Smooth muscle cell (in vitro differentiated cells): ENCODE results near the gene PRKAR2B. TPM values are rescaled to one million over a fixed set of nuclear protein-coding genes. Genes with fewer than 3 reads are reported as not detected.

ENCODE experiments used
- DNase-seq: peaks from one replicate; lab custom pipeline; 2025; ENCODE audit not compliant: unreplicated experiment; lab: John Stamatoyannopoulos, UW
- H2AFZ ChIP-seq: fragments of 200-600 bp; sonication (generic); 2 replicates; pipeline ENCODE4 v1.6.0; 2016; ENCODE audit warnings: antibody characterized with exemption, low read depth, mild to moderate bottlenecking
- H3F3A ChIP-seq: fragments of 200-600 bp; sonication (generic); 2 replicates; pipeline ENCODE4 v1.6.0; 2017; ENCODE audit warnings: antibody characterized with exemption, low read depth
- H3K27ac ChIP-seq: fragments of 200-600 bp; sonication (generic); 2 replicates; pipeline ENCODE4 v1.5.1; 2016; ENCODE audit warnings: low read depth, mild to moderate bottlenecking
- H3K27me3 ChIP-seq: fragments of 200-600 bp; sonication (generic); 2 replicates; pipeline ENCODE4 v1.6.1; 2016; ENCODE audit warnings: low read depth, mild to moderate bottlenecking
- H3K36me3 ChIP-seq: fragments of 200-600 bp; sonication (generic); 2 replicates; pipeline ENCODE4 v1.5.1; 2016; ENCODE audit warnings: low read depth
- H3K4me1 ChIP-seq: fragments of 200-600 bp; sonication (generic); 2 replicates; pipeline ENCODE4 v1.5.1; 2016; ENCODE audit warnings: low read depth
- H3K4me2 ChIP-seq: fragments of 200-600 bp; sonication (generic); 2 replicates; pipeline ENCODE4 v1.6.0; 2016; ENCODE audit warnings: mild to moderate bottlenecking
- H3K4me3 ChIP-seq: fragments of 200-600 bp; sonication (generic); 2 replicates; pipeline ENCODE4 v1.5.1; 2016; ENCODE audit warnings: mild to moderate bottlenecking
- H3K79me2 ChIP-seq: fragments of 200-600 bp; sonication (generic); 2 replicates; pipeline ENCODE4 v1.6.0; 2016; ENCODE audit warnings: low read depth, mild to moderate bottlenecking
- H3K9ac ChIP-seq: fragments of 200-600 bp; sonication (generic); 2 replicates; pipeline ENCODE4 v1.6.0; 2016; ENCODE audit warnings: low read depth
- H3K9me3 ChIP-seq: fragments of 200-600 bp; sonication (generic); replicated peaks from 2 replicates; pipeline ENCODE4 v1.5.1; 2016; ENCODE audit warnings: low read depth
- H4K20me1 ChIP-seq: fragments of 200-600 bp; sonication (generic); 2 replicates; pipeline ENCODE4 v1.6.0; 2016; ENCODE audit warnings: low read depth
- CTCF ChIP-seq: fragments of 200-600 bp; sonication (generic); IDR thresholded peaks from 2 replicates; pipeline ENCODE4 v1.5.1; 2017; ENCODE audit warnings: borderline replicate concordance, mild to moderate bottlenecking, antibody characterized with exemption; ENCODE audit not compliant: insufficient read depth, poor library complexity, severe bottlenecking
- WGBS: methylation state at CpG from one replicate; pipeline ENCODE4 v1.1.7; 2016; ENCODE audit warnings: low lambda C conversion rate; 5-methylcytosine and 5-hydroxymethylcytosine counted together
- polyA plus RNA-seq: library from polyadenylated mRNA; unstranded; fragments of >200 nt; fragmentation: Nextera tagmentation; extraction: Ambion mirVana; gene quantifications from 2 replicates; pipeline ENCODE4 v1.2.1, GENCODE V29; 2016
- total RNA-seq: library from RNA; depleted of rRNA; stranded (reverse); fragments of >200 nt; gene quantifications from 2 replicates; pipeline ENCODE4 v1.2.3, GENCODE V29; 2014

PRKAR2B gene
- total and polyA plus RNA-seq, 2 experiments from 2014 or later: 3.4 to 3.5 TPM

GRCh38 chr7:107007007-107007891 is 37.3 kb upstream of the PRKAR2B start:
- no peak overlapping the region for H3K4me2 ChIP-seq
- no peaks in the 10 kb centered on the region for H3K79me2 ChIP-seq
- H3K27me3 ChIP-seq: no peaks in the 10 kb centered on the region
- H2AFZ ChIP-seq: peak overlapping the region; percentile 34
- H3K36me3 ChIP-seq: no peaks in the 10 kb centered on the region
- no peaks in the 10 kb centered on the region for H4K20me1 ChIP-seq
- H3K9me3 ChIP-seq: no peaks in the 10 kb centered on the region
- no peak overlapping the region for H3K9ac ChIP-seq
- H3K27ac ChIP-seq: no peak overlapping the region
- H3K4me1 ChIP-seq: no peaks in the 10 kb centered on the region
- H3K4me3 ChIP-seq: no peak overlapping the region
- DNase-seq: no peak
- H3F3A ChIP-seq: no peaks in the 10 kb centered on the region
- TF ChIP-seq CTCF: no peak
- WGBS: 33% methylated on average over 6 of the region's 6 CpGs

GRCh38 chr7:107007892-107008287 is 36.6 kb upstream of the PRKAR2B start:
- Histone ChIP-seq H3K4me1 (no peaks in the 10 kb centered on the region), H3K9me3 (no peaks in the 10 kb centered on the region), H3K4me3 (no peak overlapping the region), H3K9ac (no peak overlapping the region), H3K36me3 (no peaks in the 10 kb centered on the region), H3F3A (no peaks in the 10 kb centered on the region), H3K27ac (no peak overlapping the region), H3K79me2 (no peaks in the 10 kb centered on the region), H2AFZ (no peak overlapping the region), H3K27me3 (no peaks in the 10 kb centered on the region), H3K4me2 (no peak overlapping the region), H4K20me1 (no peaks in the 10 kb centered on the region)
- no peak for TF ChIP-seq CTCF
- DNase-seq: no peak
- WGBS: 35% methylated on average over 2 of the region's 2 CpGs

DNA sequence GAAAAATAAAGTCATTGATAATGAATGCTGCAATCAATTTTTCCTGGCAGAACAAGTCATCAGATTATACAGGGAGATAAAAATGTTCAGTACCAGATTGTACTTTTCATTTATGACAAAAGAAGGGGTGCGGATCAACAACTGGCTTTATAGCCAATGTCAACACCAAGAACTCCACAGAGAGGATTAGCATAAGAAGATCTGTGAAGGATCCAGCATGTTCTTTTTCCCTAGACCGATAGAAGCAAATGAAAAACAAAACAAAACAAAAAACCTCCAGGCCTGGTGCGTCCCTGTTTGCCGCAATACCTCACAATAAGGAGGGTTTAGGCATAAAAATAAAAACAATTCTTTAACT is 34.7 kb upstream of the PRKAR2B start:
- H3K4me1 ChIP-seq: no peaks in the 10 kb centered on the region
- no peaks in the 10 kb centered on the region for H3K9me3 ChIP-seq
- H3K79me2 ChIP-seq: no peaks in the 10 kb centered on the region
- no peaks in the 10 kb centered on the region for H3F3A ChIP-seq
- no peak overlapping the region for H3K9ac ChIP-seq
- 65% methylated on average over 4 of the region's 4 CpGs for WGBS
- no peak for DNase-seq
- no peaks in the 10 kb centered on the region for H3K27me3 ChIP-seq
- no peak overlapping the region for H3K27ac ChIP-seq
- no peak overlapping the region for H3K4me2 ChIP-seq
- H2AFZ ChIP-seq: no peak overlapping the region
- H3K36me3 ChIP-seq: no peaks in the 10 kb centered on the region
- TF ChIP-seq CTCF: no peak
- no peak overlapping the region for H3K4me3 ChIP-seq
- no peaks in the 10 kb centered on the region for H4K20me1 ChIP-seq

DNA sequence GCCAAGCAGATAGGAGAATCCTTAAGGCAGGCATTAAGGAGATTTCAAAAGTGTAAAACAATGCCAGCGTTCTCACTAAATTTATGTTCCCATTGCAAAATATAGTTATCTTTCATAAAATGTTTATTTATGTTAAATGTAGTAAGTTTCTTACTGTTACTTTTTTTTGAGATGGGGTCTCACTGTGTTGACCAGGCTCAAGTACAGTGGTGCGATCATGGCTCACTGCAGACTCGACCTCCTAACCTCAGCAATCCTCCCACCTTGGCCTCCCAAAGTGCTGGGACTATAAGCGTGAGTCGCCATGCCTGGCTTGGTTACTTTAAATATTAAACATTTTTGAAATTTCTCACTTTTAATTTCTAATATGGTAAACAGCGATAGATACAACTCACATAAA is 31.8 kb upstream of the PRKAR2B start:
- H3K36me3 ChIP-seq: no peaks in the 10 kb centered on the region
- no peak for TF ChIP-seq CTCF
- no peak overlapping the region for H3K4me2 ChIP-seq
- H3K4me1 ChIP-seq: no peaks in the 10 kb centered on the region
- no peaks in the 10 kb centered on the region for H3K9me3 ChIP-seq
- no peaks in the 10 kb centered on the region for H3F3A ChIP-seq
- DNase-seq: no peak
- H3K27me3 ChIP-seq: no peaks in the 10 kb centered on the region
- no peak overlapping the region for H3K4me3 ChIP-seq
- no peaks in the 10 kb centered on the region for H4K20me1 ChIP-seq
- no peak overlapping the region for H3K9ac ChIP-seq
- no peak overlapping the region for H2AFZ ChIP-seq
- no peak overlapping the region for H3K27ac ChIP-seq
- no peaks in the 10 kb centered on the region for H3K79me2 ChIP-seq
- 81% methylated on average over 6 of the region's 6 CpGs for WGBS
